ENCODE data around the gene FAM83F. TPM values are rescaled to one million over a fixed set of nuclear protein-coding genes. Genes with fewer than 3 reads are reported as not detected.

The FAM83F gene
- total and polyA plus RNA-seq, 8 donors = 0.15 to 0.73 (median 0.26) TPM

DNA sequence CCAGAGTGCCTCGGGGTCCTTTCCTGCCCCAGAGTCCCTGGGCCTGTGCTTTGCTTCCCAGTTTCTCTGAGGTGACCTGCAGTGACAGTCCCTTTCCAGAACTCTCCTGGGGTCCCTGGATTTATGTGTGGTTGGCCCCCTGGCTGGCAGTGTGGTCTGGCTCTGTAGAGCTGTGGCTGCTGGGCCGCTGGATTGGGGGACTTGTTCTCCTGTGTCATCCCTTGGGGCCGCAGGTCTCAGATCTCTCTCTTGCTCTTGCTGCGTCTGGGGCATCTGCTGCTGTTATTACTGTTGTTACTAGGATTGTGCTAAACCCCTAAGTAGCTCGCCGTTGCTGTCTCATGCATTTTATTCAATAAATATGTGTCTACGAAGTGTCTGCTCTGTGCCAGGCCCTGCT lies 31.9 kb downstream of the FAM83F start:
- ATAC-seq (no peak), DNase-seq (no peak)
- Histone ChIP-seq H3K4me1 (no peaks in the 10 kb centered on the region), H3K27me3 (no peaks in the 10 kb centered on the region), H3K36me3 (no peaks in the 10 kb centered on the region), H3K4me3 (no peak overlapping the region), H3K27ac (no peak overlapping the region), H3K9me3 (no peaks in the 10 kb centered on the region)
- intact Hi-C loops (cut with DNase I) = loop anchor here in 1 of 2 donors (5.0 kb wide), 1 partner anchor 489 kb away; no protein-coding TSS in a partner anchor
- TF ChIP-seq, protein P1, sequence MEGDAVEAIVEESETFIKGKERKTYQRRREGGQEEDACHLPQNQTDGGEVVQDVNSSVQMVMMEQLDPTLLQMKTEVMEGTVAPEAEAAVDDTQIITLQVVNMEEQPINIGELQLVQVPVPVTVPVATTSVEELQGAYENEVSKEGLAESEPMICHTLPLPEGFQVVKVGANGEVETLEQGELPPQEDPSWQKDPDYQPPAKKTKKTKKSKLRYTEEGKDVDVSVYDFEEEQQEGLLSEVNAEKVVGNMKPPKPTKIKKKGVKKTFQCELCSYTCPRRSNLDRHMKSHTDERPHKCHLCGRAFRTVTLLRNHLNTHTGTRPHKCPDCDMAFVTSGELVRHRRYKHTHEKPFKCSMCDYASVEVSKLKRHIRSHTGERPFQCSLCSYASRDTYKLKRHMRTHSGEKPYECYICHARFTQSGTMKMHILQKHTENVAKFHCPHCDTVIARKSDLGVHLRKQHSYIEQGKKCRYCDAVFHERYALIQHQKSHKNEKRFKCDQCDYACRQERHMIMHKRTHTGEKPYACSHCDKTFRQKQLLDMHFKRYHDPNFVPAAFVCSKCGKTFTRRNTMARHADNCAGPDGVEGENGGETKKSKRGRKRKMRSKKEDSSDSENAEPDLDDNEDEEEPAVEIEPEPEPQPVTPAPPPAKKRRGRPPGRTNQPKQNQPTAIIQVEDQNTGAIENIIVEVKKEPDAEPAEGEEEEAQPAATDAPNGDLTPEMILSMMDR (IDR thresholded peaks at IDR 0.05) = no peak

DNA sequence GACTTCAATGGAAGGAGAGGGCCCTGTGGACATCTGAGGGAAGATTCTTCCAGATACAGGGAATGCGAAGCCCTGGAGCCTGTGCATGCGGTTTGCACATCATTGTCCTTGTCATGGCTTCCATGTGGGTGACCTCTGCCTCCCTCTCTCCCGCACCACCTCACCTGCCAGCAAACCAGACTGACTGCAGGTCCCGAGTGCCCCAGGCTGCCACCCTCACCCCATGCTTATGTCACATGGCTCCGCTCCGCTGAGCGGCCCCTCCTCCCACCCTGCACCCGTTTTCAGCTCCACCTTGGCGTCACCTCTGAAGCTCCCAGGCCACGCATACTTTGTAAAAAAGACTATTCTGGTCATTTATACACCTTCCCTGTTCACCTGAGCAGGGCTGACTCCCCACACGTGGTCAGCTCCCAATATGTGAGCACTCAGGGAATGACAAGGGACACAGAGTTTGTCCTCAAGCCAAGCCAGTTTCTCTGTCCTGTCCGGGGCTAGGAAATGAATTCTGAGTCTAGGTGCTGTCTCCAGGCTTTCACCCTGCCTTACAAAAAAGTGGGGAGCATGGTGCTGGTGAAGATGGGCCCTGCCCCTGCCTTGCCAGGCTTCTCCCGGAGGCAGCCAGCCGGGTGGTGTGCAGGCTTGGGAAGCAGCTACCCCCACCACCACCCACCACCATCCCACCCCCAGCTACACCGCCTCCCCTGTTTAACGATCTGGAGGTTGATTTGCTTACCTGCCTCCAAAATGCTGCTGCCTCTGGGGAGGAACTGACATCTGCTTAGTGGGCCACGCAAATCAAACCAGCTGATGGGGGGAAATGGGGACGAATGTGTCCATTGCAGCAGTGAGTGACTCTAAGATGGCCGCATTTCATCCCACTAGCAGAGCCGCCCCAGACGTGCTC lies 32.7 kb downstream of the FAM83F start:
- Histone ChIP-seq H3K27me3 (no peaks in the 10 kb centered on the region), H3K4me1 (no peaks in the 10 kb centered on the region), H3K4me3 (no peak overlapping the region), H3K27ac (no peak overlapping the region), H3K36me3 (no peaks in the 10 kb centered on the region), H3K9me3 (no peaks in the 10 kb centered on the region)
- intact Hi-C loops (cut with DNase I) = loop anchor here in 1 of 2 donors (5.0 kb wide), 1 partner anchor 490 kb away; no protein-coding TSS in a partner anchor
- DNase-seq (no peak), ATAC-seq (no peak)
- TF ChIP-seq, protein P1 (IDR thresholded peaks at IDR 0.05) = no peak

DNA sequence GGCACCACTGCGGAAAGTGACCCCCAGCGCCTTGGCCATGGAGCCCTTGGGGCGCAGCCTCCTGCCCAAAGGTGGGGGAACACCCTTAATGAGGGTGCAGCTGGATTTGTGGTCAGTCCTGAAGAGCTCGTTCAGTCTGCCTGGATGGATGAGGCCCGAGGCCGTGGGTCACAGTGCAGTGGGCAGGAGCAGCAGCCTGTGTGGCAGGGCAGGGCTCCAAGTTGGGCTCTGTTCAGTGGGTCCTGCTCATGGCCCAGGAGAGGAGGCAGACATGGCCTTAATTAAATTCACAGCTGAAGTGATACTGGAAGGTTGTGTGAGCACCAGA lies 33.3 kb downstream of the FAM83F start:
- DNase-seq = no peak
- no peaks in the 10 kb centered on the region for H3K36me3 ChIP-seq
- H3K27ac ChIP-seq = no peak overlapping the region
- no peaks in the 10 kb centered on the region for H3K4me1 ChIP-seq
- no peaks in the 10 kb centered on the region for H3K27me3 ChIP-seq
- TF ChIP-seq, protein P1 (IDR thresholded peaks at IDR 0.05) = no peak
- intact Hi-C loops (cut with DNase I) = loop anchor here in 1 of 2 donors (5.0 kb wide), 1 partner anchor 491 kb away; no protein-coding TSS in a partner anchor
- no peaks in the 10 kb centered on the region for H3K9me3 ChIP-seq
- no peak for ATAC-seq
- no peak overlapping the region for H3K4me3 ChIP-seq

DNA sequence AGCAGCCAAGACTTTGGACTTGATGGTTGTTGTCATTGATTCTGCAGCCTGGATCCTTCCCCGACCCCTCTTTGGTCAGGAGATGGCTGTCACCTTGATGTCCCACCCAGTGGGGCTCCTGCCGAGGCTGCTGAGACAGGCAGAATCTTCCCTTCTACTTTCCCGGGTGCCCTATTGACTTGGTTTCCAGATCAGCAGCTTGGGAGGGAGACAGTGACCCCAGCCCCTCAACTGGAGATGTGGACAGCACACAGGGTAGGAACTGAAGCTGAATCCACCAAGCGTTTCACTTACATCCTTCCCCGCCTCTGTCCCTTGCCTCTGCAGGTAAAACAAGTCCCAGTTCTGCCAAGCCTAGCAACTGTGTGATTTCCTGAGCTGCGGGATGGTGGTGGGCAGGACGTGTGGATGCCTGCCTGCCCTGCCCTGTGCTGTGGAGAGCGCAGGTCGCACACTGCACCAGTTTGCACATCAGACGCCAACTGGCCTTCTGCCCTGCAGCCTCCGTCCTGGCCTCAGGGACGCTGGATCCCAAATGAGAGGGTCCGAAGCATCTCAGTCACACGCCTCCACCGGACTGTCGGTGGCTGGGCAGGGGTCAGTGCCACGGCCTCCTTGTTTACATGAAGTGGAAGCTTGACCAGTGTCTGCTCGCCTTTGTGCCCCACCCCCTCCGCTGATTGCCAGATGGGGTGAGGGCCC lies 34.6 kb downstream of the FAM83F start:
- H3K4me1 ChIP-seq = no peaks in the 10 kb centered on the region
- no peaks in the 10 kb centered on the region for H3K9me3 ChIP-seq
- no peak overlapping the region for H3K4me3 ChIP-seq
- intact Hi-C loops (cut with DNase I) = loop anchor here in 1 of 2 donors (5.0 kb wide), 1 partner anchor 492 kb away; no protein-coding TSS in a partner anchor
- TF ChIP-seq, protein P1 (IDR thresholded peaks at IDR 0.05) = no peak
- no peak overlapping the region for H3K27ac ChIP-seq
- DNase-seq = no peak
- ATAC-seq = no peak
- H3K27me3 ChIP-seq = peaks cover 0 to 5% of the 10 kb centered on the region in 2 donors
- H3K36me3 ChIP-seq = no peaks in the 10 kb centered on the region
